Measurements from ENCODE around the gene RNF44. TPM values are rescaled to one million over a fixed set of nuclear protein-coding genes. Genes with fewer than 3 reads are reported as not detected.

The RNF44 gene
- total RNA-seq, 1 donor from 2014 or later: 96.5 TPM

GRCh38 chr5:176513788-176514187 is 23.4 kb downstream of the RNF44 start:
- intact Hi-C loops (cut with micrococcal nuclease): no loop called here
- Mint-ChIP-seq H3K27ac (peak overlapping the region; percentile 88), H3K36me3 (ENCODE audit: low read depth) (peaks cover 10% of the 10 kb centered on the region), H3K4me3 (no peak overlapping the region), H3K4me1 (peaks cover 23% of the 10 kb centered on the region), H3K9me3 (no peaks in the 10 kb centered on the region), H3K27me3 (no peaks in the 10 kb centered on the region)
- CTCF ChIA-PET: interaction anchor here (1.5 kb wide), 1 partner anchor 60 kb away, joined by 4 read pairs; no protein-coding TSS in a partner anchor
- DNase-seq: no peak
- no peak for ATAC-seq (ENCODE audit: low read depth)
- POLR2A ChIA-PET: interaction anchor here (0.7 to 2.9 kb wide), 4 partner anchors 23 to 486 kb away, joined by 3 to 26 read pairs (median 3); partner anchors contain the start of gene RNF44
- no peak for TF ChIP-seq CTCF (IDR thresholded peaks at IDR 0.05)

- intact Hi-C loops (cut with micrococcal nuclease): loop anchor here (5.0 kb wide), 1 partner anchor 34 kb away; no protein-coding TSS in a partner anchor
- ATAC-seq (ENCODE audit: low read depth) (no peak), DNase-seq (no peak)
- no peak overlapping the region for H3K4me3 Mint-ChIP-seq
- ChIA-PET POLR2A (no interaction called here), CTCF (no interaction called here)
- TF ChIP-seq CTCF (IDR thresholded peaks at IDR 0.05): no peak
- no peaks in the 10 kb centered on the region for H3K27me3 Mint-ChIP-seq
- H3K36me3 Mint-ChIP-seq (ENCODE audit: low read depth): peaks cover 56% of the 10 kb centered on the region
- no peak overlapping the region for H3K27ac Mint-ChIP-seq
- H3K4me1 Mint-ChIP-seq: no peaks in the 10 kb centered on the region
- no peaks in the 10 kb centered on the region for H3K9me3 Mint-ChIP-seq
Measured at GRCh38 chr5:176508603-176509002, 28.6 kb downstream of the RNF44 start.

- H3K9me3 Mint-ChIP-seq: no peaks in the 10 kb centered on the region
- DNase-seq (no peak), ATAC-seq (ENCODE audit: low read depth) (no peak)
- peaks cover 58% of the 10 kb centered on the region for H3K36me3 Mint-ChIP-seq (ENCODE audit: low read depth)
- no peaks in the 10 kb centered on the region for H3K4me1 Mint-ChIP-seq
- ChIA-PET CTCF (no interaction called here), POLR2A (interaction anchor here (0.9 kb wide), 1 partner anchor 29 kb away, joined by 7 read pairs; the partner anchor contains the start of gene RNF44)
- H3K27me3 Mint-ChIP-seq: no peaks in the 10 kb centered on the region
- TF ChIP-seq CTCF (IDR thresholded peaks at IDR 0.05): no peak
- intact Hi-C loops (cut with micrococcal nuclease): loop anchor here (5.0 kb wide), 1 partner anchor 34 kb away; no protein-coding TSS in a partner anchor
- H3K27ac Mint-ChIP-seq: no peak overlapping the region
- no peak overlapping the region for H3K4me3 Mint-ChIP-seq
Measured at GRCh38 chr5:176507911-176508310, 29.3 kb downstream of the RNF44 start.

DNA sequence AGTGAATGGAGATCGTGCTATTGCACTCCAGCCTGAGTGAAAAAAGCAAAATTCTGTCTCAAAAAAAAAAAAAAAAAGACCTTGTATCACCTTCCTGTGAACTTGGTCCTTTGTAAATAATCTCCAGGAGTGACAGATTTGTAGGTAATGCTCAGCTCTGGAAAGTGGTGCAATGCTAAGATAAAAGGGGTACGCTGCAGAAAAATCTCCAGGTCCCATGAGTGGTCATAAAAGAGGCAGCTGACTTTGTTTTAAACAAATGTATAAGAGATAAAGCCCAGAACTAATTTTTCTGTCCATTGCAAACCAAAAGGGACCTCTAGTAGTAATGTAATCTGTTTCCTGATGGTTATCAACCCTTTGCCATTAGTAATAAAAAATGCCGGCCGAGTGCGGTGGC is 33.7 kb downstream of the RNF44 start:
- Mint-ChIP-seq H3K9me3 (no peaks in the 10 kb centered on the region), H3K4me3 (no peak overlapping the region), H3K36me3 (ENCODE audit: low read depth) (peaks cover 77% of the 10 kb centered on the region), H3K27ac (no peak overlapping the region), H3K27me3 (no peaks in the 10 kb centered on the region), H3K4me1 (no peaks in the 10 kb centered on the region)
- no peak for TF ChIP-seq CTCF (IDR thresholded peaks at IDR 0.05)
- intact Hi-C loops (cut with micrococcal nuclease): no loop called here
- ChIA-PET CTCF (interaction anchor here (0.9 kb wide), 1 partner anchor 14 kb away, joined by 3 read pairs; no protein-coding TSS in a partner anchor), POLR2A (no interaction called here)
- no peak for DNase-seq
- no peak for ATAC-seq (ENCODE audit: low read depth)

- Mint-ChIP-seq H3K27ac (no peak overlapping the region), H3K4me1 (no peaks in the 10 kb centered on the region), H3K36me3 (ENCODE audit: low read depth) (peaks cover 79% of the 10 kb centered on the region), H3K4me3 (no peak overlapping the region), H3K27me3 (no peaks in the 10 kb centered on the region), H3K9me3 (no peaks in the 10 kb centered on the region)
- DNase-seq: no peak
- ATAC-seq (ENCODE audit: low read depth): no peak
- no peak for TF ChIP-seq CTCF (IDR thresholded peaks at IDR 0.05)
- intact Hi-C loops (cut with micrococcal nuclease): no loop called here
- POLR2A ChIA-PET: interaction anchor here (0.8 kb wide), 1 partner anchor 85 kb away, joined by 3 read pairs; the partner anchor contains the start of gene CLTB
- CTCF ChIA-PET: no interaction called here
Measured at GRCh38 chr5:176501333-176501732, 35.9 kb downstream of the RNF44 start.
